Upper lobe of left lung (tissue), 6 donors: ENCODE data around the gene STYXL1. TPM values are rescaled to one million over a fixed set of nuclear protein-coding genes. Genes with fewer than 3 reads are reported as not detected.

ENCODE experiments used
- ATAC-seq, 2 donors: fragments of 200-7000 bp; cut with Tn5 transposase; one replicate each; pipeline ENCODE4 v1.9.1; 2022; ENCODE audit warnings: mild to moderate bottlenecking in 2 of 2, moderate library complexity in 2 of 2; ENCODE audit not compliant: low FRiP score in 2 of 2
- DNase-seq, 2 donors: peaks; one replicate each; pipeline ENCODE4 v3.0.0-alpha.2; 2019 to 2020
- H3K27ac ChIP-seq, 4 donors: fragments of 200-600 bp; sonication (generic); one replicate each; pipeline ENCODE4 v1.5.1; 2016 to 2019
- H3K27me3 ChIP-seq, 4 donors: fragments of 200-600 bp; sonication (generic); one replicate each; pipeline ENCODE4 v1.5.1; 2017 to 2019
- H3K36me3 ChIP-seq, 4 donors: fragments of 200-600 bp; sonication (generic); one replicate each; pipeline ENCODE4 v1.5.1; 2016 to 2019
- H3K4me1 ChIP-seq, 4 donors: fragments of 200-600 bp; sonication (generic); one replicate each; pipeline ENCODE4 v1.5.1; 2018 to 2019
- H3K4me3 ChIP-seq, 4 donors: fragments of 200-600 bp; sonication (generic); one replicate each; pipeline ENCODE4 v1.5.1; 2017 to 2019; ENCODE audit warnings: mild to moderate bottlenecking in 2 of 4, moderate library complexity in 1 of 4
- H3K9me3 ChIP-seq, 4 donors: fragments of 200-600 bp; sonication (generic); one replicate each; pipeline ENCODE4 v1.5.1; 2018 to 2019
- CTCF ChIP-seq, 6 experiments: fragments of 450-650 bp in 4 of 6; fragments of 200-600 bp in 2 of 6; sonication (generic) in 2 of 6; IDR thresholded peaks; one replicate each; pipeline ENCODE4 v1.5.1; 2016 to 2019; ENCODE audit warnings: antibody characterized with exemption in 6 of 6
- EP300 ChIP-seq, 4 donors: sonication (generic); formaldehyde crosslinking; IDR thresholded peaks; one replicate each; pipeline ENCODE4 v1.5.1; 2017; ENCODE audit warnings: antibody characterized with exemption in 4 of 4, control low read depth in 2 of 4
- POLR2A ChIP-seq, 4 donors: fragments of 450-650 bp; IDR thresholded peaks; one replicate each; pipeline ENCODE4 v1.5.1; 2016 to 2017; ENCODE audit warnings: antibody characterized with exemption in 4 of 4, mild to moderate bottlenecking in 2 of 4
- POLR2AphosphoS5 ChIP-seq, 2 donors: sonication (generic); formaldehyde crosslinking; IDR thresholded peaks; one replicate each; pipeline ENCODE4 v1.5.1; 2017; ENCODE audit warnings: antibody characterized with exemption in 2 of 2
- WGBS, 2 donors: methylation state at CpG; one replicate each; pipeline ENCODE4 v1.1.5; 2017 to 2018; 5-methylcytosine and 5-hydroxymethylcytosine counted together
- total RNA-seq, 6 donors: library from RNA; depleted of rRNA in 4 of 6; stranded (reverse); fragments of >200 nt in 4 of 6; gene quantifications; one replicate each; pipeline versions ENCODE4 v1.1.0 to v1.2.1, GENCODE V29; 2016 to 2021
- donor health status: DM: no; HTN: no; CAD: no; lungs with moderate emphysema.
- donor health status: DM: no; HTN: yes; CAD: no; lungs with severe emphysema.

STYXL1 gene
- total RNA-seq, 6 donors from 2014 or later: 11.1 to 71.2 (median 23.5) TPM

- Histone ChIP-seq H3K4me3 (no peak overlapping the region), H3K27me3 (no peaks in the 10 kb centered on the region), H3K36me3 (peaks cover 0 to 33% (median 0%) of the 10 kb centered on the region in 4 donors), H3K4me1 (peaks cover 30 to 54% (median 40%) of the 10 kb centered on the region in 4 donors), H3K9me3 (no peaks in the 10 kb centered on the region), H3K27ac (peak overlapping the region; percentile 61 to 82 (median 79))
- DNase-seq: no peak
- TF ChIP-seq CTCF (IDR thresholded peaks at IDR 0.05) (no peak), POLR2AphosphoS5 (IDR thresholded peaks at IDR 0.05) (no peak), POLR2A (IDR thresholded peaks at IDR 0.05) (no peak), EP300 (IDR thresholded peaks at IDR 0.05) (no peak)
- WGBS, 2 donors: 86 to 95% methylated on average over 9 to 11 of the region's 11 CpGs
- ATAC-seq: no peak
These were observed 80.7 kb downstream of the STYXL1 start for GRCh38 chr7:75967055-75967454.

GRCh38 chr7:75966190-75966961, 81.4 kb downstream of the STYXL1 start:
- 71 to 76% methylated on average over 21 to 26 of the region's 26 CpGs for WGBS, 2 donors
- Histone ChIP-seq H3K4me3 (peak overlapping the region in 1 of 4 donors; percentile 10), H3K4me1 (peaks cover 23 to 47% (median 33%) of the 10 kb centered on the region in 4 donors), H3K27ac (peak overlapping the region; percentile 64 to 82 (median 81)), H3K9me3 (no peaks in the 10 kb centered on the region), H3K27me3 (no peaks in the 10 kb centered on the region), H3K36me3 (peaks cover 0 to 35% (median 0%) of the 10 kb centered on the region in 4 donors)
- DNase-seq (no peak), ATAC-seq (peak; percentile 29 to 77)
- peak; percentile 72 to 80 for TF ChIP-seq POLR2AphosphoS5 (IDR thresholded peaks at IDR 0.05)
- peak in 3 of 4 donors; percentile 80 to 93 (median 88) for TF ChIP-seq EP300 (IDR thresholded peaks at IDR 0.05)
- no peak for TF ChIP-seq POLR2A (IDR thresholded peaks at IDR 0.05)
- TF ChIP-seq CTCF (IDR thresholded peaks at IDR 0.05): no peak

- H3K4me1 ChIP-seq: peaks cover 21 to 46% (median 30%) of the 10 kb centered on the region in 4 donors
- 87 to 91% methylated on average over 11 to 12 of the region's 13 CpGs for WGBS, 2 donors
- no peak for ATAC-seq
- H3K9me3 ChIP-seq: no peaks in the 10 kb centered on the region
- no peaks in the 10 kb centered on the region for H3K27me3 ChIP-seq
- no peak for DNase-seq
- H3K36me3 ChIP-seq: peaks cover 0 to 33% (median 1%) of the 10 kb centered on the region in 4 donors
- TF ChIP-seq POLR2AphosphoS5 (IDR thresholded peaks at IDR 0.05): no peak
- no peak for TF ChIP-seq CTCF (IDR thresholded peaks at IDR 0.05)
- TF ChIP-seq POLR2A (IDR thresholded peaks at IDR 0.05): no peak
- no peak for TF ChIP-seq EP300 (IDR thresholded peaks at IDR 0.05)
- no peak overlapping the region for H3K4me3 ChIP-seq
- peak overlapping the region; percentile 64 to 82 (median 81) for H3K27ac ChIP-seq
These were observed 82.2 kb downstream of the STYXL1 start for GRCh38 chr7:75965617-75966016.

DNA sequence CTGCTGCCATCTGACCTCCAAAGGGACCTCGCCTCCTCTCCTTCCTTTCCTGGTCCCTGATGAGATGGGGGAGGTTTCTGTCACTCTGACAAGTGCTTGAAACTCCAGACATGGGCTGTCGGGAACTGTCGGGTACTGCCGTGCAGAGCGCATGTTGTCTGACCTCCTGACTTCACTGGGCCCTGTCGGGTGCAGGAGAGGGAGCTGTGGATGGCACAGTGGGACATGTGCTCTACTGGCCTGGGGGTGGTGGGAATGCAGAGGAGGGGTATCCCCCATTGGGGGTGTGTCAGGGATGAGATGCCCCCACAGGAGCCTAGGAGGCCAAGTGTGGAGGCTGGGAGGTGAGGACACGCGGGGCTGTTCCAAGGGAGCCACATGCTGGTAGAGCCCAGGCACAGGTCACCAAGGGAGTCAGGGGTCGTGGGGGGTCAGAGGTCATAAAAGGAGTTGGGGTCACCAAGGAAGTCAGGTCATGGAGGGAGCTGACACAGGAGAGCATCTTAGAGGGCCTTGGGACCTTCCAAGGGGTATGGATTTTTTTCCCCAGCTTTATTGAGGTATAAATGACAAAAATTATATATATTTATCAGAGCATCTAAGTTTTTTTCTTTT, 84.3 kb downstream of the STYXL1 start:
- ATAC-seq (no peak), DNase-seq (no peak)

More for the DNA sequence above, 84.3 kb downstream of the STYXL1 start:
- Histone ChIP-seq H3K27me3 (no peaks in the 10 kb centered on the region), H3K27ac (peak overlapping the region; percentile 54 to 80 (median 67)), H3K36me3 (peaks cover 0 to 35% (median 8%) of the 10 kb centered on the region in 4 donors), H3K9me3 (no peaks in the 10 kb centered on the region), H3K4me1 (peaks cover 18 to 36% (median 27%) of the 10 kb centered on the region in 4 donors), H3K4me3 (no peak overlapping the region)
- 88 to 91% methylated on average over 8 to 9 of the region's 9 CpGs for WGBS, 2 donors
- peak in 1 of 2 donors; percentile 48 for TF ChIP-seq POLR2AphosphoS5 (IDR thresholded peaks at IDR 0.05)
- TF ChIP-seq EP300 (IDR thresholded peaks at IDR 0.05): peak in 1 of 4 donors; percentile 37
- TF ChIP-seq POLR2A (IDR thresholded peaks at IDR 0.05): no peak
